LNCaP clone FGC (cell line): ENCODE data around the gene ELFN2.
"Not testable (repeated sequence)": the region's sequence is repeated elsewhere in the genome, so short reads cannot be mapped to it uniquely, and the experiment has no call there.

ENCODE experiments used
- DNase-seq: peaks from one replicate; pipeline ENCODE4 v3.0.0-alpha.2; 2011; ENCODE audit warnings: low read depth
- H3K4me3 ChIP-seq: 2 replicates; pipeline ENCODE4 v1.5.1; 2011; ENCODE audit warnings: mild to moderate bottlenecking, low read depth, low read length, control low read depth
- TF ChIP-seq, protein P1 (sequence below): IDR thresholded peaks from 2 replicates; pipeline ENCODE4 v1.5.1; 2012; ENCODE audit warnings: mild to moderate bottlenecking; ENCODE audit not compliant: control insufficient read depth, insufficient read depth; ENCODE audit errors: extremely low read depth

Gene ELFN2

DNA sequence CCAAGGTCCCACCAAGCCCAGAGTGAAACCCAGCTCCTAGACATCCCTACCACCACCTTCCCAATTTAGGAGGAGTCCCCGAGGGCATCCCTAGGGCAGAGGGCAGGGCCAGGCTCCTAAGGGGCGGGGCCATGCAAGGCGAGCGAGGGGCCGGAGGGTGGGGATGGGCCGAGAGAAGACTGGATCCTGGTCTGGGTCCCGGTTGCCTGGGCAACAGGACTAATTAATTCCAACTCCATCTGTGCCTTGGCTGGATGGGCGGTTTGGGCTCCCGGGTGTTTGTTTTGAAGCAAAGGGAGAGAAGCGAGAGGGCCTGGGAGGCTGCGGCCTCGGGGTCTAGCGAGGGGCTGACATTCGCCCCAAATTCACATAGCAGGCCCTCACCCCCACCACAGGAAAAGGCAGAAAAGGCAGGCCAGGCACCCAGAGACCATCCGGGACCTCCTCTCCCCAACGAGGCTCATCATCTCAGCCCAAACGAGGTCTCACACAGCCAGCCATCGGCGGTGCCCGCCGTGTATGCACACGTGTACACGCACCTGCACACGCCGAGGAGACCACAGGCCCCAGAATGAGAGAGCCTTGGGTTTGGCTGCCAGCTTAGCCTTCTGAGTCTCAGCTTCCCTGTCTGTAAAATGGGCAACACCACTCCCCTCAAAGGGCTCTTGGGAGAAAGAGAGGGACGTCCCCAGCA, 23.9 kb downstream of the ELFN2 start:
- DNase-seq = no peak
- TF ChIP-seq, protein P1, sequence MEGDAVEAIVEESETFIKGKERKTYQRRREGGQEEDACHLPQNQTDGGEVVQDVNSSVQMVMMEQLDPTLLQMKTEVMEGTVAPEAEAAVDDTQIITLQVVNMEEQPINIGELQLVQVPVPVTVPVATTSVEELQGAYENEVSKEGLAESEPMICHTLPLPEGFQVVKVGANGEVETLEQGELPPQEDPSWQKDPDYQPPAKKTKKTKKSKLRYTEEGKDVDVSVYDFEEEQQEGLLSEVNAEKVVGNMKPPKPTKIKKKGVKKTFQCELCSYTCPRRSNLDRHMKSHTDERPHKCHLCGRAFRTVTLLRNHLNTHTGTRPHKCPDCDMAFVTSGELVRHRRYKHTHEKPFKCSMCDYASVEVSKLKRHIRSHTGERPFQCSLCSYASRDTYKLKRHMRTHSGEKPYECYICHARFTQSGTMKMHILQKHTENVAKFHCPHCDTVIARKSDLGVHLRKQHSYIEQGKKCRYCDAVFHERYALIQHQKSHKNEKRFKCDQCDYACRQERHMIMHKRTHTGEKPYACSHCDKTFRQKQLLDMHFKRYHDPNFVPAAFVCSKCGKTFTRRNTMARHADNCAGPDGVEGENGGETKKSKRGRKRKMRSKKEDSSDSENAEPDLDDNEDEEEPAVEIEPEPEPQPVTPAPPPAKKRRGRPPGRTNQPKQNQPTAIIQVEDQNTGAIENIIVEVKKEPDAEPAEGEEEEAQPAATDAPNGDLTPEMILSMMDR = no peak
- no peak overlapping the region for H3K4me3 ChIP-seq

DNA sequence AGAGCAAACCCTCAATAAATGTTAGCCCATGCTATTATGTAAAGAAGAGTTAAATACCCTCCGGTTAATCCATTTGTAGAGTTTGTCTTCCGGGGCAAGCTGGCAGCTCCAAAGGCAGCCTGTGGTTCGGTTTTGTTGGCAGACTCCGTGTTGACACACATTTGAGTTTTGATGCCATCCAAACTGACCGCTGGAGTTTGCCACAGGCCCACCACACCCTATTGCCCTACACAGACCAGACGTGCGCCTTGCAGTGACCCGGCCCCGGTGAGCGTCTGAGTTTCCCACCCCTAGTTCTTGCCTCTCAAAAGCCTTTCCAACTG, 25.1 kb downstream of the ELFN2 start:
- TF ChIP-seq, protein P1 = no peak
- no peak for DNase-seq
- H3K4me3 ChIP-seq = no peak overlapping the region

DNA sequence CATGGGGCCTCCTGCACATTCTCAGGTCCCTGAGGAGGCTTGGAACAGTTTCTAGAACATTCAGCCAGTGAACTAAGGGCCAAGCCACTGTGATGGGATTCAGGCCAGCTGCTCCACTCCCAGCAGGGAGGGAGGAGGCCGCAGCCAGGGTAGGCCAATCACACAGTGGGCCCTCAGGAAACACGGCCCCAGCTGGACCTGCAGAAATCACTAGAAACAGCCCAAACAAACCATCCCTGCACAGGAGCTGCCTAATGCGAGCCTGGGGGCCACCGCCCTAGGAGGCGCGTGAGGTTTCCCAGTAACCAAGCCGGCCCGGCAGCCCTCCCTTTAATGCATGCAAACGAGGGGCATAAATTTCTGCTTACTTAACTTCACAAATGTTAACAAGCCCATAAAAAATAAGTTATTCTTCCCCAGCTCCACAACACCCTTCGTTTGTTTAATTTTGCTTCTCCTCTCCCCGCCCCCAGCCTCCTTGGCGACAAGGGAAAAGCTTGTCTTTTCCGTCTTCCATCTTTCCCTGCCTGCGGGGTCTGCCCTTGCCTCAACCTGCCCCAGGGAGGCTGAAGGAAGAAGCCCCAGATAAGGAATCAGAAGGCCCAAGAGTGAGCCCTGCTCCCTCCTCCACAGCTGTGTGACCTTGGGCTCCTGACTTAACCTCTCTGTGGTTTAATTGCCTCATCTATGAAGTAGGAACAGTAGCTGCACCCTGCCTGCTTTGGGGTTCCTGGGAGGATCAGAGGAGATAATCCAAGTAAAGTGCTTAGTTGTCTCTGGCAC, 25.7 kb downstream of the ELFN2 start:
- no peak for DNase-seq
- H3K4me3 ChIP-seq = no peak overlapping the region
- TF ChIP-seq, protein P1 = no peak

DNA sequence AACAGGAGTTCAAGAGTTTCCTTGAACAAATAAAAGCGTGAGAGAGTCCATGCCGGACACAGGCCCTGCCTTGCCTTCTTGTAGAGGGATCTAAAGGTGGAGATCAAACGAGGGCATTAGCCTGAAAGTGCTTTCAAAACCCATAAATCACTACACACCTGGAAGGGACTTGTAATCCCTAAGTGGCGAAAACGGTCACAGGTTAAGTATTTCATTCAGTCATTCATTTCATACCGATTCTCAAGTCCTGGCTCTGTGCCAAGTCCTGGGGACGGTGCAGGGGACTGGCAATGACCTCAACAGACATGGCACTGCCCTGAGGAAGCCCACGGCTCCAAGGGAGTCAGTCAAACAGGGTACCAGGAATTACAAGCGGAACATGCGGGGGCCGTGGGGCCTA, 26.6 kb downstream of the ELFN2 start:
- TF ChIP-seq, protein P1 = no peak
- no peak for DNase-seq
- no peak overlapping the region for H3K4me3 ChIP-seq

DNA sequence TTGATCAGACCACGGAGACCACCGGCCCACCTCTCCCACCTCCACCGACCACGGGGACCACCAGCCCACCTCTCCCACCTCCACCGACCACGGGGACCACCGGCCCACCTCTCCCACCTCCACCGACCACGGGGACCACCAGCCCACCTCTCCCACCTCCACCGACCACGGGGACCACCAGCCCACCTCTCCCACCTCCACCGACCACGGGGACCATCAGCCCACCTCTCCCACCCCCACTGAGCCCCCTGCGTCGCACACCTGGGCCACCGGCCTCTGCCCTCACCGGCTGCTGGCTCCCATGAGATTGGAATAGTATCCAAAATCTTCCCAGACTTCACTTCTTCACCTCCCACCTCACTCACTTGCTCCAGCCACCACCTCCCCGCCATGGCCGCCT, 27.8 kb downstream of the ELFN2 start:
- H3K4me3 ChIP-seq, DNase-seq: not testable (repeated sequence)

DNA sequence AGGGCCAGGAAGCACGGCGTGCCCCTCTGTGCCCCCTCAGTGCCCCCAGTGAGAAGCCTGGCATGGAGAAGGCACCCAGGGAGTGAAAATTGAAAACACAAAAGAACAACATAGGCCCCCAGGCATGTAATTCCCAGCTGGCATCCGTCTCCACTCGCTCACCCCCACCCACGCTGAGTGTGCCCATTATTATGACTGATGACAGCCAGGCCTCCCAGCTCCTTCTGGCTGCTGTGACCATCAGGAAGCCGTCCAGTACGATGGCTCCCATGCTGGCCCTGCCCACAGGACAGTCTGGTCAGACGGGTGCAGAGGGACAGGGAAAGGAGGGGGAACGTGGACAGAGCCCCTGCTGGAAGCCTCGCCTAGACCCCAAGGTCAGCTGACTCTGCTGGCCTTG, 30.1 kb downstream of the ELFN2 start:
- no peak for DNase-seq
- TF ChIP-seq, protein P1 = no peak
- H3K4me3 ChIP-seq = no peak overlapping the region

DNA sequence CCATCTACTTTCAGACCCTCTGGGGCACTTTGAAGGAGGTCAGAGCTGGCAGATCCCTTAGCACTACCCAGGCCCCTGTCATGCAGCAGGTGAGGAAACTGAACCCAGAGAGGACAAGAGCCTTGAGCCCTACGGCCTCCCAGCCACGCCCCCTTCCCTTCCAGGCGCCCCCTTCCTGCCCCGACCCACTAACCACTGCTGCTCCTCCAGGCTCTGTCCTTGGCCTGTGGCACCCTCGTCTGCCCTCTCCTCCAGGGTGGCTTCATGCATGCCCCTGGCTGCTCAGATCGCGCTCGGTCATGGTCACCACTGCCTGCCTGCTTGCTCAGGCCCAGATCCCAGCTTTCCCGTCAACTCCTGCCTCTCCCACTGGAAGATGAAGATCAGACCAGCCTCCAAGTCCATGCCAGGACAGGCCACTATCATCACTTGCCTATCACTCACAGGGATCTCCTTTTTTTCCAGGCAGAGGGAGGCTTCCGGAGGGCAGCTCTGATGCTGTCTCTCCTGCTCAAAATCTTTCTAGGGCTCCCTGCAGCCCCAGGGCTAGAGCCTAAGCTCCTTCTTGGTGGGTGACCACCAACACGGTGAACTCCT, 30.7 kb downstream of the ELFN2 start:
- H3K4me3 ChIP-seq = no peak overlapping the region
- DNase-seq = no peak
- TF ChIP-seq, protein P1 = no peak
